Activated gamma-delta T cell treated with Interleukin-2 at 50 U/mL for 16 hours (primary cell): Measurements from ENCODE around the gene MARCHF2.
A peak's percentile ranks its signal among the peaks of the same experiment; 100 is the strongest.
"Not testable (repeated sequence)": the region's sequence is repeated elsewhere in the genome, so short reads cannot be mapped to it uniquely, and the experiment has no call there.

Experiments used
- DNase-seq: peaks from one replicate; pipeline ENCODE4 v3.0.0-alpha.2; 2020

The MARCHF2 gene

DNA sequence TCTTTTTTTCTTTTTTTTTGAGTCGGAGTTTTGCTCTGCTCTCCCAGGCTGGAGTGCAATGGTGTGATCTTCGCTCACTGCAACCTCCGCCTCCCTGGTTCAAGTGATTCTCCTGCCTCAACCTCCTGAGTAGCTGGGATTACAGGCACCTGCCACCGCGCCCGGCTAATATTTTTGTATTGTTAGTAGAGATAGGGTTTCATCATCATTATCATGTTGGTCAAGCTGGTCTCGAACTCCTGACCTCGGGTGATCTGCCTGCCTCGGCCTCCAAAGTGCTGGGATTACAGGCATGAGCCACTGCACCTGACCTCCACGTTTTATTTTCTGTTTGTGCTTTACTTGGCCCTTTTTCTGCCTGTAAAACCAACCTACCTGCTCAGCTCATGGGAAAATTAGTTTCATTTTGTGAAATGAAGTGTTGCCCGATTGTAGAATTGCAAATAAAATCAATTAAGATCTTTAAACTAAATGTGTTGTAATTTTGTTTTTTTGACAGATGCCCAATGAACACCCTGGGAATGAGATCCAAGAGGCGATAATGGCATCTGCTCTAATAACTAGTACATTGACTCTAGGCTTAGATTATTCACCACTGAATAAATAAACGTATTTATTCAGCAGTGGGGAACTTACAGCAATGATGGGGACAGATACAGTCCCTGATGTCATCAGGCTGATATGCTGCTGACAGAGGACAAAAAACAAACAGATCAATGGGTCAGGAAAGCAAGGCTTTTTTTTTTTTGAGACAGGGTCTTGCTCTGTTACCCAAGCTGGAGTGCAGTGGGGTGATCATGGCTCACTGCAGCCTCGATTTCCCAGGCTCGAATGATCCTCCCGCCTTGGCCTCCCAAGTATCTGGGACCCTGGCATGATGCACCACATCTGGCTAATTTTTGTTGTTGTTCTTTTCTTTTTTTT, 25.2 kb upstream of the MARCHF2 start:
- DNase-seq, result no peak

GRCh38 chr19:8388612-8388958, 24.5 kb upstream of the MARCHF2 start:
- DNase-seq, result no peak

DNA sequence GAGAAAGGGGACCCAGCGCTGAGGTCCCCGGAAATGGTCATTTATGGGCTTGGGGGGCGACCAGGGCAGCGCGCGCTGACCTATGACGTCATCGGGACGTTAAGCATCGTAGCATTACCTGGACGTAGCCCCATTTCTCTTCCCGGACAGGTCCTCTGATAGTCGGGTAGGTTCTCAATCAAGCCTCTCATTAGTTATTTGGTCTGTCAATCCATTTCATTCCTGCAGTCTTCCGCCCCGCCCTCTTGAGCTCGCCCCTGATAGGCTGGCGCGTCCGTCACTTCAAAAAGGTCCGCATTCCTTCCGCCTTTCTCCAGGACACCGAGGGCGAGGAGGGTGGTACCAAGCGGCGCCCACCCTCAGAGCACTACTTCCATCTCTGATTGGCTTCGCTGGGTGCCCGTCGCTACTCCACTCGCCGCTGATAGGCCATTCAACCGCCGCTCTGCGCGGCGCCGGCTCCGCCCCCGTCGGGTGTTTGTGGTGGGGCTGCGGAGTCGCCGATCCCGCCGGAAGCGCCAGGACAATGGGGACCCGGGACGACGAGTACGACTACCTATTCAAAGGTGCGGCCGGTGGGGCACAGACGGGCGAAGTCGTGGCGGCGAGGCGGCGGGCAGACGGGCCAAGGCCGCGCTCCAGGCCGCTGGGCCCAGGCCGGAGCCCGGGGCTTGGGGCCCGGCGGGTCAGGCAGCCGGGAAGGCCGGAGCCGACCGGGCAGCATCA, 23.1 kb upstream of the MARCHF2 start, which contains the start of gene RAB11B:
Gene RAB11B, plus strand, starts transcription at position 470 of the 726 bp plus-strand sequence. Its CDS starts 57 bp downstream, at position 527.
- DNase-seq, result peak; percentile 98

- DNase-seq, result peak; percentile 85
Observed at GRCh38 chr19:8390617-8390981, 22.5 kb upstream of the MARCHF2 start.

GRCh38 chr19:8391198-8392016, 21.7 kb upstream of the MARCHF2 start:
- DNase-seq, result no peak

DNA sequence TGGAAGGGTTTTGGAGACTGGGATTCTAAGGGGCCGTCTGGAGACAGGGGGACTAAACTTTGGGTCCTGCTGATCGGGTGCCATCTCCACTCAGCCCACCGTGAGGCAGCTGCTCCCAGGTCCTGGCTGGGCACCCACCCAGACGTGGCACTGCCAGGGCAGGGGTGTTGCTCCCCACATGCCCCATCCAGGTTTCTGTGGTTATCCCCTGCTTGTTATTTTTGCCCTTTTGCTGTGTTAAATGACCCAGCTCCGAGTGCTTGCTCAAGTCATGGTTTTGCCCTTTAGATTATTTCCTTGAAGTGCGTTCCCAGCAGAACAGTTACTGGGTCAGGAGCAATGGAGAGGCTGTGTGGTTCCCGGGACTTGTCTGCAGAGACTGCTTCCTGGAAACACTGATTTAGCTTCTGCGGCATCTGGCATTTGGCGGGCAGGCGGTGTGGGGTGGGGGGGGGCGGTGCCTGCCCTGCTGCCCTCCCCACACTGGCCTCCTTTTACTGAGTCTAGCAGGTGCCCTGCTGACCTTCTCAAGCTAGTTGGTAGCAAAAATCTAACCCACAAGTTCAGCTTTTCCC, 21.0 kb upstream of the MARCHF2 start:
- no peak for DNase-seq

DNA sequence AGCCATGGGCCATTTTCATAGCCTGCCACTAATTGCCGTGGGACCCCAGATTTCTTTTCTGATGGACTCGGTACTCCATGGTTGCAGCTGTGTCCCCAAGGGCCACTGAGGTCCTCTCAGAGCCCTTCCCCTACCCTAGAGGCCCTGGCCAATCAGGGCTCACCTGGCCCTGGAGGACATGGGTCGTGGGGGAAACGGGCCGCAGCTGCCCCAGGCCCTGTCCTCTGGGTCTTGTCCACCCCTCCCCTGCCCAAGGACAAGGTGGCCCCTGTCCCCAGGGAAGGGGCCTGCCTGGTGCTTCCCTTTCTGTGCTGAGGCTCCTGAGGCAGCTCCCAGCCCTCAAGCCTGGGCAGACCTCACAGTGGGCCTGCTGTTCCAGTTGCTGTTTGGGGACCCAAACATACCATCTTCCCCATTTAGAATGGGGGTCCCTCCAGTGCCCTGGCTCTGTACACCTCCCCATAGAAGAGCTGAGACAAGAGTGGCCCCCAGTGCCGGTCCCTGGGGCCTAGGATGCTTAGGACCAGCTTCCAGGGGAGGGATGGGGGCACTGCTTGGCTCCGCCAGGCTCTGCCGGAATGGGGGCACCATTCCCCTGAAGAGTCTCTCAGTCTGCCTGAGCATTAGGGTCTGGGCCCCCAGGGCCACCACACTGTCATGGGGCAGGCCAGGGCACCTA, 19.8 kb upstream of the MARCHF2 start:
- DNase-seq, result no peak

DNA sequence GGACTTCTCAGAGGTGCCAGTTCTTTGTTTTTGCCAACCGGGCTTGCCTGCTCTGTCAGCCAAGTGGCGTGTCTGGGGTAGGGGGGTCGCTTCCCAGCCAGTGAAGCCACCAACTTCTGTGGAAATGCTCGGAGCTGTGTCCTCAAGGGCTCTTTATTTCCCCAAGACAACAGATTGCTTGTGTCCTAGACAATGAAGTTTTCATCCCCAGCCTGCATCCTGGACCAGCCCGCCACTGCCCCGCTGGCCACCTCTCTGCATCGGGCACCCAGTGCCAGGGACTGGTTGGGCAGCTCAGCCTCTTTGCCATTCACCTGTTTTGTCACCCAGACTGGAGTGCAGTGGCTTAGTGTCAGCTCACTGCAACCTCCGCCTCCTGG, 19.2 kb upstream of the MARCHF2 start:
- no peak for DNase-seq

DNA sequence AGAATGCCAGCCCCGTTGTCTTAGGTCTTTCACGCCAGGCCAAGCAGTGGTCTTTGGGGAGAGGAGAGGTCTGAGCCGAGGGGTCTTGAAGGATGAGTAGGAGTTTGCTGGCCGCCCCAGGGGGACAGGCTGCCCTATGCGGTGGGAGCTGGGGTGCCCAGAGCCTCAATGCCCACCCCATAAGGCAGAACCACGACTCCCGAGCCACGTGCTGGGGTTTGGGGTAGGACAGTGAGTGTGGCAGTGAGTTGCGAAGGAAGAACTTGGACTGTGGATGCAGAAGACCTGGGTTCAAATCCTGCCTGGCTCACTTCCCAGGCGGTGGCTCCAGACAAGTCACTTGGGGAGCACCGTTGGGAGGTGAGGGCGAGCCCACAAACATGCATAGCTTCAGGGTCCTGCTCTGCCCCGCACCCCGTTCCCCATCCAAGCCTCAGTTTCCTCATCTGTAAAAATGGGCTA, 17.5 kb upstream of the MARCHF2 start:
- DNase-seq, result no peak

DNA sequence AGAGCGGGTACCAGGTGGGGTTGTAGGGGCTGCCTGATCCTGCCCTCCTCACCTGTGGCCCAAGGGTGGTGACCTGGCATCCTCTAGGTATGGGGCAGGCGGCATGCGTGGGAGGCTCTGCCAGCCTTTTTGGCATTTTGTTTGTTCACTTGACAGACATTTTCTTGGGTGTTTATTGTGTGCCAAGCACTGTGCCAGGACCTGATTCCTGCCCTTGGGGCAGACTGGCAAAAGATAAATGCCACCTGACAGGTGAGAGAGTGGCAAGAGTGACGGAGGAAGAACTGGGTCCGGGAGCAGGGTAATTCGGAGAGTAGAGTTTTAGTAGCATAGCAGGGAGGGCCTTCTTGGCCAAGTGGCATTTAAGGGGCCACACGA, 16.9 kb upstream of the MARCHF2 start:
- no peak for DNase-seq

GRCh38 chr19:8396563-8397203, 16.4 kb upstream of the MARCHF2 start:
- DNase-seq, result peak; percentile 55

DNA sequence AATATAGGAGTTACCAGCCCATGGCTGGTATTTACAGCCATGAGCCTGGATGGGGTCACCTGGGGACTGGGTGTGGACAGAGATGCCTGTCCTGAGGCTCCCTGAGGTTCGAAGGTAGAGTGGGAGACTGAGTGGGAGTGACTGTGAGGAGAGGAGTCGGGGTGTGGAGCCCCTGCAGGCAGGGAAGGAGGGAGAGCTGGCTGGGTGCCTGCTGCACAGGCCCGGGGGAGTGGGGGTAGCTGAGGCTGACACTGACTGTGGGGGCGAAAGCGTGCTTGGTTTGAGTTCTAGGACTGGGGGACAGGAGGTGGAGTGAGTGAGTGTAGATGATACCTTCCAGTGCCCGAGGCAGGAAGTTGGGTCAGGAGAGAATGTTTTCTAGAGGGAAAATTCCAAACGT, 15.8 kb upstream of the MARCHF2 start:
- no peak for DNase-seq

GRCh38 chr19:8397746-8398310, 15.3 kb upstream of the MARCHF2 start:
- DNase-seq, result no peak

DNA sequence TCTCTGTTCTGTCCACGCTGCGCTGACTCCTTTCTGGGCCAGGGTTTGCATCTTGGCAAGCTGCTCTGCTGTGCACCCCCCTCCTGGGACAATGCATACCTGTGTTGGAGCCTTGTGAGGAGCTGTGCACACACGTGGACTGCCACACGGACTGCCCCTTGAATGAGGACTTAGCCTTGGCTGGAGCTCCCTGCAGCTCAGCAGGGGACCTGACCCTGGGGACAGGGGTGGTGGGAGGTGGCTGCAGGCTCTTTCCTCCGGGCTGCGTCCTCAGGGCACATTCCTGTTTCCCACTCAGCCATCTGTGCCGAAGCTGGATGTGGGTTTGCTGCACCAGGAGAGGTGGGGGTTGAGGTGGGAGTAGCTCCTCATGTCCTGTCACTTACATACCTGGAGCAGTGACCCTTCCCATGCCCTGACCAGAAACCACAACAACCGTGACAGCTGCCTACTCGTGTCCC, 14.8 kb upstream of the MARCHF2 start:
- DNase-seq, result no peak

GRCh38 chr19:8399681-8400188, 13.4 kb upstream of the MARCHF2 start:
- DNase-seq, result no peak

DNA sequence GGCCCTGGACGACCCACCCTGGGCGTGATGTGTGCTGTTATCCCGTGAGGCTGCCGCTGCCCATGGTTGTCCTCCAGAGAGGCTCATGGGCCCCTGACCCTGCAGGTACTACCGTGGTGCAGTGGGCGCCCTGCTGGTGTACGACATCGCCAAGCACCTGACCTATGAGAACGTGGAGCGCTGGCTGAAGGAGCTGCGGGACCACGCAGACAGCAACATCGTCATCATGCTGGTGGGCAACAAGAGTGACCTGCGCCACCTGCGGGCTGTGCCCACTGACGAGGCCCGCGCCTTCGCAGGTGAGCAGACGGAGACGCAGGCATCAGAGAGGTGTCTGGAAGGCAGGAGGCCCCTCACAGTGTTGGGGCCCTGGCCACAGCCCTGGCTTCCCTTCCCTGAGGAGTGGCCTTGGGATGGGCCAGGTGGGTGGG, 11.1 kb upstream of the MARCHF2 start:
- no peak for DNase-seq

GRCh38 chr19:8403098-8403819, 9.8 kb upstream of the MARCHF2 start:
- DNase-seq, result no peak

DNA sequence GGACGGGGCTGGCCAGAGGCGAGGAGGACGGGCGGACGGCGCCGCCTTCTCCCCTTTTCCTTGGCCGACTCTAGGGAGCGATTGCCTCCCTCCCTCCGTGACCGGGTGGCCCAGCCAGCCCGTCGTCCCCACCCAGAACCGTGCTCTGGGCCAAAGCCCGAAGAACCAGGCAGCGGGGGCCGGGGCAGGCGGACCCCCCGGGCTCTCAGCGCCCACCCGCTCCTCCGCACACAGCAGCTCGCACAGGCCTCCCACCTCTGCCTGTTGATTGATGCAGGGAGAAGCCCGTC, 9.3 kb upstream of the MARCHF2 start:
- DNase-seq, result no peak

DNA sequence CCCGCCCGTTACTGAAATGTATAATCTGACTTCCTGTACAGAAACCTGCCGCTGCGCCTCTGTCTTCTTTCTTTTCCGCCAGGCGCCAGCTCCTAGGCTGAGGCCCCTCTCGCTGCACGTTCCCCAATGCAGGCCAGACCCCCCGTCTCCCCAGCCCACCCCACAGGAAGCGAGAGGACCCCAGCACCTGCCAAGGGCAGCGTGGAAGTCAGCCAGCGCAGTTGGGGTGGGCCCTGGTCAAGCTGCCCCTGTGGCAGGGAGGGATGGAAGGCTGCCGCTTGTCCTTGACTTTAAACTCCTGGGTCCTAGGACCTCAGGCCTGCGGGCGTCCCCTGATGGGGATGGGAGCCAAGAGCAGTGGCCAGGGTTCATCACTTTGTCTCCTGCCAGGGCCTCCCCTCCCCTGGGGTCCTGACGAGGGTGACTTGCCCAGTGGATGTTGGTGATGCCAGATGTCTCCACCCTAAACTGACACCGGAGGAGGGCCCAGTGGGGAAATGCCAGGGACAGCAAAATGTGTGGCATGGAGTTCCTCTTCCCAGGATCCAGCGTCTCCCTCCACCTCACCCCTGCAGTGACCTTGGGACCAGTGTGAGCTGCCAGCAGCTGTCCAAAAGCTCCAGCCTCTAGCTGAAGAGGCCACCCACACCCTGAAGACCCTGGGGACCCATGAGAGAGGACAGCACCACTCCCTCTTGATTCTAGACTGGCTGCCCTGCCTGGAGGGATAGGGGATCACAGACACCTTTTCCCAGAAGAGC, 8.5 kb upstream of the MARCHF2 start:
- no peak for DNase-seq

DNA sequence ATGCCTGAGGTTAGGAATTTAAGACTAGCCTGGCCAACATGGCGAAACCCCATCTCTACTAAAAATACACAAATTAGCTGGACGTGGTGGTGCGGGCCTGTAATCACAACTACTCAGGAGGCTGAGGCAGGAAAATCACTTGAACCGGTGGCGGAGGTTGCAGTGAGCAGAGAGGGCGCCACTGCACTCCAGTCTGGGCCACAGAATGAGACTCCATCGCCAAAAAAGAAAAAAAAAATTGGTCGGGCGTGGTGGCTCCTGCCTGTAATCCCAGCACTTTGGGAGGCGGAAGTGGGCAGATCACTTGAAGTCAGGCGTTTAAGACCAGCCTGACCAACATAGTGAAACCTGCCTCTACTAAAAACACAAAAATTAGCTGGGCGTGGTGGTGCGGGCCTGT, 2.4 kb upstream of the MARCHF2 start:
- DNase-seq, result not testable (repeated sequence)
